PC-9 (cell line): ENCODE data around the gene ZFR. TPM values are rescaled to one million over a fixed set of nuclear protein-coding genes. Genes with fewer than 3 reads are reported as not detected.

Experiments used
- BruUV-seq: library from RNA; stranded (reverse); fragments of 400-500 nt; replicated peaks from 2 replicates; lab custom pipeline; 2021; lab: Mats Ljungman, UMichigan
- CTCF ChIA-PET: fragments of 300-600 bp; sonication (Branson Sonifier 250); formaldehyde crosslinking; loops from one replicate; lab custom pipeline; 2022; ENCODE audit warnings: antibody characterized with exemption; lab: Charles Lee
- POLR2A ChIA-PET: fragments of 300-600 bp; sonication (Branson Sonifier 250); formaldehyde crosslinking; loops from one replicate; lab custom pipeline; 2022; ENCODE audit warnings: antibody characterized with exemption; ENCODE audit not compliant: unreplicated experiment; lab: Charles Lee
- DNase-seq, 2 experiments: peaks; one replicate each; pipeline versions ENCODE4 v3.0.0 to v3.0.0-alpha.2; 2015 to 2022; ENCODE audit warnings: mixed read lengths in 1 of 2
- H2AFZ ChIP-seq: fragments of 200-600 bp; sonication (generic); 2 replicates; pipeline ENCODE4 v1.8.1; 2017; ENCODE audit warnings: antibody characterized with exemption
- H3F3A ChIP-seq: fragments of 200-600 bp; sonication (generic); 2 replicates; pipeline ENCODE4 v1.8.1; 2017; ENCODE audit warnings: antibody characterized with exemption, mild to moderate bottlenecking, low read depth; ENCODE audit not compliant: insufficient read depth
- H3K27ac ChIP-seq: fragments of 200-600 bp; sonication (generic); 2 replicates; pipeline ENCODE4 v1.6.1; 2016; ENCODE audit warnings: mixed run types
- H3K27me3 ChIP-seq: fragments of 200-600 bp; sonication (generic); 2 replicates; pipeline ENCODE4 v1.6.1; 2016; ENCODE audit warnings: low read depth, mixed run types; ENCODE audit not compliant: insufficient read depth
- H3K36me3 ChIP-seq: fragments of 200-600 bp; sonication (generic); 2 replicates; pipeline ENCODE4 v1.6.1; 2016; ENCODE audit warnings: low read depth, mixed run types
- H3K4me1 ChIP-seq: fragments of 200-600 bp; sonication (generic); replicated peaks from 2 replicates; pipeline ENCODE4 v1.6.1; 2016; ENCODE audit warnings: mixed run types; ENCODE audit not compliant: insufficient read depth
- H3K4me2 ChIP-seq: fragments of 200-600 bp; sonication (generic); 2 replicates; pipeline ENCODE4 v1.6.1; 2017; ENCODE audit warnings: mixed run types
- H3K4me3 ChIP-seq: fragments of 200-600 bp; sonication (generic); 2 replicates; pipeline ENCODE4 v1.6.1; 2016; ENCODE audit warnings: mixed run types
- H3K79me2 ChIP-seq: fragments of 200-600 bp; sonication (generic); 2 replicates; pipeline ENCODE4 v1.6.1; 2017; ENCODE audit warnings: low read depth, mixed run types
- H3K9me2 ChIP-seq: fragments of 200-600 bp; sonication (generic); 2 replicates; pipeline ENCODE4 v1.8.1; 2017; ENCODE audit warnings: mild to moderate bottlenecking; ENCODE audit not compliant: insufficient read depth
- H3K9me3 ChIP-seq: fragments of 200-600 bp; sonication (generic); 2 replicates; pipeline ENCODE4 v1.8.1; 2016; ENCODE audit warnings: low read depth; ENCODE audit not compliant: insufficient read depth
- H4K20me1 ChIP-seq: fragments of 200-600 bp; sonication (generic); 2 replicates; pipeline ENCODE4 v1.8.1; 2017; ENCODE audit not compliant: insufficient read depth
- CTCF ChIP-seq: fragments of 200-600 bp; sonication (generic); conservative IDR thresholded peaks from 2 replicates; pipeline ENCODE4 v1.6.1; 2017; ENCODE audit warnings: mixed run types, antibody characterized with exemption, mild to moderate bottlenecking, moderate library complexity
- EZH2 ChIP-seq: fragments of 200-600 bp; sonication (generic); IDR thresholded peaks from 2 replicates; pipeline ENCODE4 v1.8.0; 2017; ENCODE audit warnings: antibody characterized with exemption, low read depth
- intact Hi-C: fragments of 100-400 bp; cut with micrococcal nuclease; formaldehyde crosslinking; loops from one replicate; pipeline ENCODE4 v1.10.0; 2022; ENCODE audit not compliant: unreplicated experiment
- total RNA-seq: library from RNA; stranded (reverse); gene quantifications from 2 replicates; pipeline ENCODE4 v1.2.3, GENCODE V29; 2021

The ZFR gene
- total RNA-seq, 1 experiment from 2014 or later = 69.2 TPM

DNA sequence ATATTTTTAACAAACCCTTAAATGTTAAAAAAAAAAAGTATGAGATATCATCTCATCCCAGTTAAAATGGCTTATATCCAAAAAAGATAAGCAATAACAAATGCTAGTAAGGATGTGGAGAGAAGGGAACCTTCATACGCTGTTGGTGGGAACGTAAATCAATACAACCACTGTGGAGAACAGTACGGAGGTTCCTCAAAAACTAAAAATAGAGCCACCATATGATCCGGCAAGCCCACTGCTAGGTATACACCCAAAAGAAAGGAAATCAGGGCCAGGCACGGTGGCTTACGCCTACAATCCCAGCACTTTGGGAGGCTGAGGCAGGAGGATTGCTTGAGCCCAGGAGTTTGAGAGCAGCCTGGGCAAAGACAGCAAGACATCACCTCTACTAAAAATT, 134.8 kb downstream of the ZFR start:
- Histone ChIP-seq H3K27ac (no peak overlapping the region), H3F3A (peaks cover 8% of the 10 kb centered on the region; the same call in 1 of the 2 replicates), H3K36me3 (no peaks in the 10 kb centered on the region), H2AFZ (no peak overlapping the region), H4K20me1 (no peaks in the 10 kb centered on the region), H3K4me2 (no peak overlapping the region), H3K9me2 (no peaks in the 10 kb centered on the region), H3K27me3 (no peaks in the 10 kb centered on the region), H3K79me2 (peaks cover 44% of the 10 kb centered on the region), H3K4me1 (peaks cover 10% of the 10 kb centered on the region), H3K9me3 (no peaks in the 10 kb centered on the region), H3K4me3 (no peak overlapping the region)
- ChIA-PET CTCF (interaction anchor here (1.0 kb wide), 1 partner anchor 280 kb away, joined by 3 read pairs; no protein-coding TSS in a partner anchor), POLR2A (no interaction called here)
- intact Hi-C loops = loop anchor here (10.0 kb wide), 2 partner anchors 275 to 395 kb away; partner anchors contain the start of gene SUB1
- BruUV-seq = no TSS peak
- no peak for DNase-seq
- no peak for TF ChIP-seq CTCF

GRCh38 chr5:32308946-32309345, 135.6 kb downstream of the ZFR start:
- peak in 1 of 2 experiments; percentile 25 for DNase-seq
- H3K36me3 ChIP-seq = no peaks in the 10 kb centered on the region
- no peaks in the 10 kb centered on the region for H3F3A ChIP-seq
- ChIA-PET CTCF (no interaction called here), POLR2A (no interaction called here)
- intact Hi-C loops = no loop called here
- TF ChIP-seq CTCF = no peak
- no peak for TF ChIP-seq EZH2
- no peaks in the 10 kb centered on the region for H3K9me2 ChIP-seq
- H3K4me3 ChIP-seq = no peak overlapping the region
- H3K9me3 ChIP-seq = no peaks in the 10 kb centered on the region
- no peak overlapping the region for H3K27ac ChIP-seq
- BruUV-seq = no TSS peak
- H3K4me2 ChIP-seq = no peak overlapping the region
- peaks cover 44% of the 10 kb centered on the region for H3K79me2 ChIP-seq
- no peaks in the 10 kb centered on the region for H4K20me1 ChIP-seq
- H3K4me1 ChIP-seq = peaks cover 10% of the 10 kb centered on the region
- H2AFZ ChIP-seq = no peak overlapping the region
- H3K27me3 ChIP-seq = no peaks in the 10 kb centered on the region

DNA sequence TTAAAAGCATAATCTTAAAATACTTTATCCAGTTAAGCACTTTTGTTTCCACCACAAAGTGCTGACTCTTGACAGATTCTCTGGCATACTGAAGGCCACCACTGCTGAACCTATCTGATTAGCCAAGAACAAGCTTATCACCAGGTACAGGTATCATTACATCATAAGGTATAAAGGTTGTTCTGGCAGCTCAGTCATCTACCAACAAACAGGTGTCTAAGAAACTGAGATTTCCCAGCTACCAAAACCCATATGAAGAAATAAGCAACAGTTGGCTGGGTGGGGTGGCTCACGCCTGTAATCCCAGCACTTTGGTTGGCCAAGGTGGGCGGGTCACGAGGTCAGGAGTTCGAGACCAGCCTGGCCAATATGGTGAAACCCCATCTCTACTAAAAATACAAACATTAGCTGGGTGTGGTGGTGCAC, 136.8 kb downstream of the ZFR start:
- H3K4me3 ChIP-seq = no peak overlapping the region
- no peak overlapping the region for H3K27ac ChIP-seq
- no peak overlapping the region for H2AFZ ChIP-seq
- intact Hi-C loops = no loop called here
- H3K79me2 ChIP-seq = peaks cover 44% of the 10 kb centered on the region
- H3K4me2 ChIP-seq = no peak overlapping the region
- no peaks in the 10 kb centered on the region for H3K27me3 ChIP-seq
- no peaks in the 10 kb centered on the region for H3F3A ChIP-seq
- H4K20me1 ChIP-seq = no peaks in the 10 kb centered on the region
- ChIA-PET POLR2A (interaction anchor here (0.6 kb wide), 2 partner anchors 135 to 215 kb away, joined by 4 to 5 read pairs; no protein-coding TSS in a partner anchor), CTCF (interaction anchor here (0.5 to 0.9 kb wide), 4 partner anchors 10 to 417 kb away, joined by 3 to 9 read pairs (median 6); no protein-coding TSS in a partner anchor)
- H3K4me1 ChIP-seq = peaks cover 10% of the 10 kb centered on the region
- H3K9me3 ChIP-seq = no peaks in the 10 kb centered on the region
- H3K36me3 ChIP-seq = no peaks in the 10 kb centered on the region
- TF ChIP-seq EZH2 = no peak
- no peak for TF ChIP-seq CTCF
- BruUV-seq = no TSS peak
- no peaks in the 10 kb centered on the region for H3K9me2 ChIP-seq
- peak in 1 of 2 experiments; percentile 30 for DNase-seq
